Body of pancreas (tissue), 4 donors: Measurements from ENCODE around the gene ISYNA1.

Experiments
- POLR2A ChIP-seq, 3 donors: fragments of 450-650 bp; IDR thresholded peaks; one replicate each; pipeline ENCODE4 v1.6.1; 2016; ENCODE audit warnings: antibody characterized with exemption in 3 of 3, mild to moderate bottlenecking in 2 of 3
- TF ChIP-seq, protein P1 (sequence below), 7 experiments: fragments of 450-650 bp in 4 of 7; fragments of 200-600 bp in 3 of 7; sonication (generic) in 3 of 7; IDR thresholded peaks; one replicate each; pipeline ENCODE4 v1.5.1; 2016 to 2019; ENCODE audit warnings: antibody characterized with exemption in 7 of 7

DNA sequence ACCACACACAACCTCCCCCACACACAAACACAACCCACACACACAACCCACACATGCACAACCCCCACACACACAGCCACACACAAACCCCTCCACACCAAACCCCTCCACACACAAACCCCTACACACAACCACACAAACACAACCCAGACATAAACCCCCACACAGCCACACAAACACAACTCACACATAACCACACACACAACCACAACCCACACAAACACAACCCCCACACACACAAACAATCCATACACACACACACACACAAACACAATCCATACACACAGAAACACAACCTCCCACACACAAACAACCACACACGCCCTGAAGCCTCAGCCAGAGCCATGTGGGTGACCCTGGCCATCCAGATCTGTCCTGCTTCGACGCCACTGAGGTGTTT lies 30.0 kb upstream of the ISYNA1 start:
- TF ChIP-seq, protein P1, sequence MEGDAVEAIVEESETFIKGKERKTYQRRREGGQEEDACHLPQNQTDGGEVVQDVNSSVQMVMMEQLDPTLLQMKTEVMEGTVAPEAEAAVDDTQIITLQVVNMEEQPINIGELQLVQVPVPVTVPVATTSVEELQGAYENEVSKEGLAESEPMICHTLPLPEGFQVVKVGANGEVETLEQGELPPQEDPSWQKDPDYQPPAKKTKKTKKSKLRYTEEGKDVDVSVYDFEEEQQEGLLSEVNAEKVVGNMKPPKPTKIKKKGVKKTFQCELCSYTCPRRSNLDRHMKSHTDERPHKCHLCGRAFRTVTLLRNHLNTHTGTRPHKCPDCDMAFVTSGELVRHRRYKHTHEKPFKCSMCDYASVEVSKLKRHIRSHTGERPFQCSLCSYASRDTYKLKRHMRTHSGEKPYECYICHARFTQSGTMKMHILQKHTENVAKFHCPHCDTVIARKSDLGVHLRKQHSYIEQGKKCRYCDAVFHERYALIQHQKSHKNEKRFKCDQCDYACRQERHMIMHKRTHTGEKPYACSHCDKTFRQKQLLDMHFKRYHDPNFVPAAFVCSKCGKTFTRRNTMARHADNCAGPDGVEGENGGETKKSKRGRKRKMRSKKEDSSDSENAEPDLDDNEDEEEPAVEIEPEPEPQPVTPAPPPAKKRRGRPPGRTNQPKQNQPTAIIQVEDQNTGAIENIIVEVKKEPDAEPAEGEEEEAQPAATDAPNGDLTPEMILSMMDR (IDR thresholded peaks at IDR 0.05): no peak
- TF ChIP-seq POLR2A (IDR thresholded peaks at IDR 0.05): no peak
